NCI-H2029 (cell line): Measurements from ENCODE around the gene DHX36.

ENCODE experiments used
- DNase-seq: peaks from one replicate; lab custom pipeline; 2025; lab: John Stamatoyannopoulos, UW

The DHX36 gene, protein sequence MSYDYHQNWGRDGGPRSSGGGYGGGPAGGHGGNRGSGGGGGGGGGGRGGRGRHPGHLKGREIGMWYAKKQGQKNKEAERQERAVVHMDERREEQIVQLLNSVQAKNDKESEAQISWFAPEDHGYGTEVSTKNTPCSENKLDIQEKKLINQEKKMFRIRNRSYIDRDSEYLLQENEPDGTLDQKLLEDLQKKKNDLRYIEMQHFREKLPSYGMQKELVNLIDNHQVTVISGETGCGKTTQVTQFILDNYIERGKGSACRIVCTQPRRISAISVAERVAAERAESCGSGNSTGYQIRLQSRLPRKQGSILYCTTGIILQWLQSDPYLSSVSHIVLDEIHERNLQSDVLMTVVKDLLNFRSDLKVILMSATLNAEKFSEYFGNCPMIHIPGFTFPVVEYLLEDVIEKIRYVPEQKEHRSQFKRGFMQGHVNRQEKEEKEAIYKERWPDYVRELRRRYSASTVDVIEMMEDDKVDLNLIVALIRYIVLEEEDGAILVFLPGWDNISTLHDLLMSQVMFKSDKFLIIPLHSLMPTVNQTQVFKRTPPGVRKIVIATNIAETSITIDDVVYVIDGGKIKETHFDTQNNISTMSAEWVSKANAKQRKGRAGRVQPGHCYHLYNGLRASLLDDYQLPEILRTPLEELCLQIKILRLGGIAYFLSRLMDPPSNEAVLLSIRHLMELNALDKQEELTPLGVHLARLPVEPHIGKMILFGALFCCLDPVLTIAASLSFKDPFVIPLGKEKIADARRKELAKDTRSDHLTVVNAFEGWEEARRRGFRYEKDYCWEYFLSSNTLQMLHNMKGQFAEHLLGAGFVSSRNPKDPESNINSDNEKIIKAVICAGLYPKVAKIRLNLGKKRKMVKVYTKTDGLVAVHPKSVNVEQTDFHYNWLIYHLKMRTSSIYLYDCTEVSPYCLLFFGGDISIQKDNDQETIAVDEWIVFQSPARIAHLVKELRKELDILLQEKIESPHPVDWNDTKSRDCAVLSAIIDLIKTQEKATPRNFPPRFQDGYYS

DNA sequence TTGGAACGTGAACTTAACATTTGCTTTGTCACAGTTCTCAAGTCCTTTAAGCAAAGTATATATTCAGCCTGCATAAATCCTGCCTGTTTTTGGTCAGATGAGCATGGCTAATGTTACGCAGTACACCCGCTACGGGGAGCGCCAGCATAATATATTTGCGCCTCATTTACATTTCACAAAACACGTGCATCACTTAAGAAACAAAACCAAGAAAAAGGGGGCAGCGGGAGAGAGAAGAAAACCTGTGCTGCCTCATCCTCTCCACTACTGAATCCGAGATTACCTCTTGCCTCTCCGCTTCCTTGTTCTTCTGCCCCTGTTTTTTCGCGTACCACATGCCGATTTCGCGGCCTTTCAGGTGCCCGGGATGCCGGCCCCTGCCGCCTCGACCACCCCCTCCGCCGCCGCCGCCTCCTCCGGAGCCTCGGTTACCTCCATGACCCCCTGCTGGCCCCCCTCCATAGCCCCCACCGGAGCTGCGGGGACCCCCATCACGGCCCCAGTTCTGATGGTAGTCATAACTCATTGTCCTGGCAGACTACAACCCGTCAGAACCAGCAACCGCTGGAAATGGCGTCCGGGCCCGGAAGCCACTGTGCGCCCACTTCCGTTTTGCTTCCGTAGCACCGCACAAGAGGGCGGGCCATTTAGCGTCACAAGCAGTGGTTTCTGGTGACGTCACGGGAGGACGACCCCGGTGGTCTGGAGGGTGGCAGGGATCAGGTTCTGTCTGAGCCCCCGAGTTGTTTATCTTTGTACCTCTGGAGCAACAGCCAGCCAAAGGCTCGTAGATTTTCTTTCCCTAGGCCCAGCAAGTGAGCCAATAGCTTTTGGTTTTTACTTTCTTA lies at the start of gene DHX36:
Gene DHX36 (minus strand): TSS at position 597 of the 848 bp plus-strand sequence. CDS start 71 bp downstream, at position 526.
- DNase-seq: peak; percentile 91

DNA sequence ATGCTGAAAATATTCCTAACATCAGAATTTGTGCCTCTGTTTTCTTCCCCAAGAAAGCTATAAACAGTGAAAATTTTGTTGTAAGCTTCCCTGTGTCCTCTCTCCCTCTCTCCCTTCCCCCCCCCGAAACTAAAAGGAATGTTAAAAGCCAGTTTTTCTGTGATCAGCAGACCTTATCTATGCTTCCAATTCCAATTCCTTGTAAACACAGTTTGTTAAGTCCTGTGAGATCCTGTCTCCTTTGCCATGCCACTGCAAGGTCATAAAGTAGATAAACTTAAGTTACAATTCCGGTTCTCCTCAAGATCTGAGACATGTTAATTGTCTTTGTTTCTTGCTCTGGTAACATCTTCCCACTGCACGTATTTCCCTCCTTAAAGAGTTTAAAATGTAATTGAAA lies 42.9 kb upstream of the DHX36 start:
- no peak for DNase-seq

DNA sequence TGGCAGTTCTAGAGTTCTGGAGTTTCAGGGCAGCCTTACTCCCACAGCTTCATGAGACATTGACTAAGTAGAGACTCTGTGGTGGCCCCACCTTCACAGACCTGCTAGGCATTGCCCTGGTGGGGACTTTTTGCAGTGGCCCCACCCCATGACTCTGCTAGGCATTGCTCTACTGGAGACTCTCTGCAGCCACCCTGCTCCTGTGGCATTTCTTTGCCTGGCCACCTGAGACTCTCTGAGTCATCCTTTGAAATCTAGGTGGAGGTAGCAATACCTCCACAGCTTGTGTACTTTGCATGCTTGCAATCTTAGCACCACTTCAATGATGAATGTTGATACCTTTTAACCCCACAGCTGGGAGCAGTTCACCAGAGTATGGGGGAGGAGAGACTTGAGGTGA lies 40.6 kb upstream of the DHX36 start:
- DNase-seq: no peak

DNA sequence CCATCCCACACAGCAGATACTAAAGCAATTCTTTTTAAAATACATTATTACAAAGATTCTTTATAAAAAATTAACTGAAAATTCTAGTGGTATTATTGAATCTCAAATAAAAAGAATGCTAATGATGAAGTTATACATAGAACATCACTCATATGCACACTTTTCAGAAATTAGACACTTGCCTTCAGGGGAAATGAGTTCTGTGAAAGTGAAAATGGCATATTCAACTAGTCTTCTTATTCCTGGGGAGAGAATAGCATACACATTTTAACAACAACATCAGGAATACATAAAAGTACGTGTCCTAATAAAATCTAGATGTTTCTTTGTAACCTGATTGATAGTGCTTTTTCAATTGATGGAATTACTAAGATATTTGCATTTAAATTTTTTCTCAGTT lies 36.8 kb upstream of the DHX36 start:
- DNase-seq: no peak

DNA sequence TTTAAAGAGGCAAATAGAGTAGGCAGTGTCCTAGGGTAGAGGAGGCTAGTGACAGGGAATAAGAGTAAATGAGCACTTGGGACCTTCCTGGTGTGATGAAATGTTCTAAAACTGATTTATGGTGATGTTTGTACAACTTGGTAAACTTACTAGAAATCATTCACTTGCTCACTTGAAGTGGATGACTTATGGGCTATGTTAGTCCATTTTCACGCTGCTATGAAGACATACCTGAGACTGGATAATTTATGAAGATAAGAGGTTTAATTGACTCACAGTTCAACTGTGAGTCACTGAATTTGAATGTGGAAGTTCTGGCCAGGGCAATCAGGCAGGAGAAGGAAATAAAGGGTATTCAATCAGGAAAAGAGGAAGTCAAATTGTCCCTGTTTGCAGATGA lies 31.7 kb upstream of the DHX36 start:
- DNase-seq: no peak

DNA sequence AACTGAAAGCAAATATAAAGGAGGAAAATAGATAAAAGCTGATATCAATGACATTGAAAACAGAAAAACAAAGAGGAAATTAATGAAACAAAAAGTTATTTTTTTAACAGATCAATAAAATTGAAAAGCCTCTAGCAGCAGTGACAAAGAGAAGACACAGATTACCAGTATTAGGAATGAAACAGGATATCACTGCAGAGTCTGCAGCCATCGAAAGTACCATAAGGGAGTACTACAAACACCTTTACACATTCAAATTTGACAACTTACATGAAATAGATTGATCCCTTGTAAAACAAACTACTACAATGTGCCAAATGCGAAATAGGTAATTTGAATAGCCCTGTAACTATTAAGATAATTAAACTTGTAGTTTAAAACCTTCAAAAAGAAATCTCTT lies 24.9 kb upstream of the DHX36 start:
- no peak for DNase-seq

DNA sequence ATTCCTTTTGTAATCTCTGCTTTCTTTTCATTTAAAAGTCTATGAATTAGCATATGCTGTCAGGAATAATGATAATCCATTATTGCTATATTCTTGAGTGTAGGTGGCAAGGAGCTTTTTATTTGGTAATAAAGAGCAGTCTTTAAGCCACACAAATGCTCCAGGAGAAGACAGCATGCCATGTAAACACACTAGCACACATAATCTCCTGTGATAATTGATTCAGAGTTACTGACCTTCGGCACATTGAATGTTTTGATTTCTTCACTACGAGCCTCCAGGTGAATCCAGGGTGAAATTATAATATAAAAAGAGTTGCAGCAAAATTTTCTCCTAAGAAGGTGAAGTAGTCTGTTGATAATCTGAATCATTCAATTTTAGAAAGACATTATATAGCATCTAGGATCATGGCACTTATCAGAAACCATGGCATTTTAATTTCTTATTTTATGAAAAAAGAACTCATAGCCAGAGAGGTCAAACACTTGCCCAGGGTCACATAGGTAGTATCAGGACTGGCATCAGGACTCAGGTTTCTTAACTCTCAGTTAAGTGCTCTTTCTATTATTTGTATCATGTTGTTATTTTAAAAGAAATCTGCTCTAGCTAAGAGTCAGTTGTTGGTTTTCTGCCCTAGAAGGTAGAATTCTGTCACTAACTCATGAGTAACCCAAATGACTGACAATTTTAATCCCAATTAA lies 21.3 kb upstream of the DHX36 start:
- no peak for DNase-seq

DNA sequence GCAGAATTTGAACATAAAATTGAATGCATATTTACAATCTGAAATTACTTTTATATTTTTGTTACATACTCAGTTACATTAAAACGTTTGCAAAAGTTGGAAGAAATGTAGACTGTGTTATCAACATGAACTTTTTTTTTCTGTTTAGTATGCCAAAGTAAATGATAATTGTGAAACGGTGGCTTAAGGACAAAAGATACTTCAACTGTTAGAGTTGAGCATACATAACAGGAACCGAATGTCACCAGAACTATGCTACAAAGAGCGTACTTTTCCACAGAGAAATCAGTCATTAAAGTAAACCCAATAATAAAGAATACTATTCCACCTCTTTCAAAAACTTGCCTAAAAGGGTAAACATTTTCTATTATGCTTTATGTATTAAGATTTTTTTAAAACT lies 14.3 kb upstream of the DHX36 start:
- no peak for DNase-seq

DNA sequence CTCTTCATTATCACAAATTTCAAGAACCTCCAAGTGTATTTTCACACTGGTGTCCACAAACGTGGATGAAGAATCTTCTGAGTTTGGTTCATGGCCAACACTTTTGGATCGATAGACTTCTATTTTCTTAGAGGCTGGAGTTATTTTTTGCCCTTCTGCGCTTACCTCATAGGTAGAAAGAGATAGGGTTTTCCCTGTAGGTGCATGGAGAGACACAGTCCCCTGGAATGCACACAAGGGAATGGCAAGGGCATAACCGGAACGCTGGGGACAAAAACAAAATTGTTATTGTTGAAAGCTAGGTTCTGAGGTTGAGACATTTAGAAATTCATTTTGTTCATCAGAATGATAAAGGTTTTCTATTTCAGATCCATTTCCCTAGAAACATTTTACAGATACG lies 13.7 kb upstream of the DHX36 start:
- no peak for DNase-seq

DNA sequence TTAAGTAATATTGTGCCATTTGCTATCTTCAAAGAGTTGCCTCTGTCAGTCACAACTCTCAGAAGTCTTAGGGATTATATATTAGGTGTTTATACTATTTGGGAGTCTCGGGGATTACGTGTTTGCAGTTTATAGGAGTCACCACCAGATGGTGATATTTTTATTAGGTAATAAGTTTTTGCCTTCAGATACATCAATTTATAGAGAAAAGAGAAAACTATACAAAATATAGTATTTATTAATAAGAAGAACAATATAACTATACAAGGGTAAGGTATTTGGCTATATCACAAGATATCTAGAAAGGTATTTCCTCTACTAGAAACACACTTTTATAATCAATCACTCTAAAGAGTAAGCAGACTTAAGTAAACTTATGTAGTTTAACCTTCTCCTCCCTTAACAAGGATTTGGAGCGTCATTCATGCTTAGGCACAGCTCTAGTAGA lies 10.7 kb upstream of the DHX36 start:
- peak; percentile 3 for DNase-seq

DNA sequence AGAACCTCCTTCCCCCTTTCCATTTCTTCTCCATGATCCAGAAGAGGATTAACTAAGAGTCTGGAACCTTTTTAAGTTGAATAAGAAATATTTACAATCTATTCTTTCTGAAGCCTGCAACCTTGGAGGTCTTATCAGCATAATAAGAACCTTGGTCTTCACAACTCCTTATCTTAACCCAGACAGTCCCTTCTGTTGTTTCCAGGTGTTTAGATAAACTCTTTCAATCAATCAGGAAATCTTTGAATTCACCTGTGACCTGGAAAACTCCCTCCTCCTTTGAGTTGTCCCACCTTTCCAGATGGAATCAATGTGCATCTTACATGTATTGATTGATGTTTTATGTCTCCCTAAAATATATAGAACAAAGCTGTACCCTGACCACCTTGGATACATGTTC lies 3.6 kb upstream of the DHX36 start:
- DNase-seq: no peak

DNA sequence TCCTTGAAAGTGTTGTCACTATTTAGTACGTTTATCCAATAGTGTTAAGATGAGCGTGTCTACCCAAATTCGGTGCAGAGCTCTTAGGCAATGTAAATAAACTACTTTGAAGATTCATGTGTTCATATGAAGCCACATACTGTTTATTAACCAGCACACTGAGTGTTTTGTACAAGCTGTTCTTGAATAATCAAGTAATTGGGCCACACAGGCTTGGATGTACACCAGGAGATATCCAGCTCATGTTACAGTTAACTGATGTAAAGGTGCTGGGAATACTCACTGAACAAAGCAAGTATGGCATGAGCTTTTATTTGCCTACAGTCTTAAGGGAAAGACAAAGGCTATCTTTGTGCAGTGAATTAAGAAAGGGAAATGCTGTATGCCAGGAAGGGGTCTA lies 632 bp upstream of the DHX36 start:
- peak; percentile 34 for DNase-seq

DNA sequence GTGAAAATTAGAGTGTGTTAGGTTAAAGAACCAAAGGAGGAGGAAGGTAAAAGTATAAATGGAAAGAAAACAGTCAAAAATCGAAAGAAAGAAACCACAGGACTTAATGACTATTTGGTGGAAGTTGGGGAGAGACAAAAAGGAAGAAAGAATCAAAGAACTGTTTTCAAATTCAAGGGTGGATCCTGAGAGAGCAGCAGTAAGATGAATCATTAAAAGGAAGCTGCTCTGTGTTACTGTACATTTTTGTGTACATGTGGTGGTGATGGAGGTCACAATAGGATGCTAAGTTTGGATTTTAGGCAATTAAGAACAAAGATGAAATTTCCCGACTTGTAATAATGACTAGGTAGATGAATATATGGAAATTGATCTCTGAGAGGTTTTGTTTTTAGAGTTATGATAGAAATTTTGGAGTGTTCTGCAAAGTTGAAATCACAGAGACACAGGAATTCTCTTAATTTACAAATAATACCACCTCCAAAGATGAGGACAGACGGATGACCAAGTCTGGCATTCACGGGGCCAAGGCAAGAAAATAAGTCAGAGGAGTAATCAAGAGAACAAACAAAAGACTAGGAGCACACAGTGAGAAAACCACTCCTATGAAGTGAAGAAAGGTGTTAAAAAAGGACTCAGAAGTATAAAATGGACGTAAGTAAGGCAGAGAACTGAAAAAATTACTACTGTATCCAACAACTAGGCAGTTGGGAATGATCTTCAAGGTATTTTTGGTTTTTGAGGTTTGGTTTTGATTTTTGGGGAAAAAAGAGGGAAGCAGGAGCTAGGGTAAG lies 7.1 kb downstream of the DHX36 start:
- DNase-seq: no peak

DNA sequence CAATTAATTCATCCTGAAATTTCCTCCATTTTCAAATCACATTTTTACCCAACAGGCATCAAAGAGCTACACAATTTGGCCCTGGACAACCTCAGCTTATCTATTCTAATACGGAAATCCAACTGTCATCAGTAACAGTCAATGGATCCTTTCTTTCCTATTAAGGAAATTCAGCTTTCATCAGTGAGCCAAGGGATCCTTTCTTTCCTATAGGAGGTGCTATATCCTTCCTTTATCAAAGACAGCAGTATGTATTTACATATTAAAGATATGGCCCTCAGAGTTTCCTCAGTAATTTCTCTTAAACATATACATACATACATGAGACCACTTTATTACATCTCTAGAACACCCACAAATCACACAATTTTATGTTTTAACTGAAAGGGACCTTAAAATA lies 10.1 kb downstream of the DHX36 start:
- DNase-seq: no peak

DNA sequence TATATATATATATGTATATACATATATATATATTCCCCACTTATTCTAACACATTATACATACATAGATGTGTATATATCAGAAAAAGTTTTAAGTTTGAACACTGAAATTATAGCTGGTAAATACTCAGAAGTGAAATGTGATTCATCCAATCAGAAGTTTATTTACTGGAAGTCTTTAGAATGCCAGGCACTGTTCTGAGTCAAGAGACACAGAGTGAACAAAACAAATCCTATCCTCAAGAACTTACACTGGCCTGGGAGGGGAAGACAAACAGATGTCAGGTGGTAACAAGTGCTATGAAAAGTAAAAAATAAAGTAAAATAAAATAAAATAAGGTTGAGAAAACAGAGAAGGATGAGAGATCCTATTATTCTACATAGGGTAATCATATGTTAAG lies 13.4 kb downstream of the DHX36 start:
- no peak for DNase-seq

DNA sequence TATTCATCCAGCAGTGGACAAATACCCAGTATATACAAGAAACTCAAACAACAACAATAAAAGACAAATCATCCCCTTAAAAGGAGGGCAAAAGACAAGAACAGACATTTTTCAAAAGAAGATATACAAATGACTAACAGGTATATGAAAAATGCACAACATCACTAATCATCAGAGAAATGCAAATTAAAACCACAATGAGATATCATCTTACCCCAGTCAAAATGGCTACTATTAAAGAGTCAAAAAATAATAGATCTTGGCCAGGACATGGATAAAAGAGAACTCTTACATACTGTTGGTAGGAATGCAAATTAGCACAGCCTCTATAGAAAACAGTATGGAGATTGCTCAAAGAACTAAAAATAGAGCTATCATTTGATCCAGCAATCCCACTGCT lies 16.9 kb downstream of the DHX36 start:
- no peak for DNase-seq

DNA sequence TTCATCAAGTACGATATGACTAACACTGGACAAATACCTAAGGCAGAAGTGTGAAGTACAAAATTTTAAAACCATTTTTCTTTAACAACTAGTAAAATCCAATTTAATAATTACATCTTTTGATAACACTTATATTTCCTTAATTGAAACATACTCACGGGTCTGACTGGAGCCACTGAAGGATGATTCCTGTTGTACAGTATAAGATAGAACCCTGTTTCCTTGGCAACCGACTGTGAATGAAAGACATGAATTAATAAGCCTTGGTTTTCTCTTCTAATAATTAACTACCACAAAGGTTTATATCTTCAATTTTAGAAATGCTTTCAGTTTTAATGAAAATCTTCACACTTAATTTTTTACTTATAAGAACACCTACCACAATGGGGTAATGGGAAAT lies 19.4 kb downstream of the DHX36 start:
- no peak for DNase-seq

DNA sequence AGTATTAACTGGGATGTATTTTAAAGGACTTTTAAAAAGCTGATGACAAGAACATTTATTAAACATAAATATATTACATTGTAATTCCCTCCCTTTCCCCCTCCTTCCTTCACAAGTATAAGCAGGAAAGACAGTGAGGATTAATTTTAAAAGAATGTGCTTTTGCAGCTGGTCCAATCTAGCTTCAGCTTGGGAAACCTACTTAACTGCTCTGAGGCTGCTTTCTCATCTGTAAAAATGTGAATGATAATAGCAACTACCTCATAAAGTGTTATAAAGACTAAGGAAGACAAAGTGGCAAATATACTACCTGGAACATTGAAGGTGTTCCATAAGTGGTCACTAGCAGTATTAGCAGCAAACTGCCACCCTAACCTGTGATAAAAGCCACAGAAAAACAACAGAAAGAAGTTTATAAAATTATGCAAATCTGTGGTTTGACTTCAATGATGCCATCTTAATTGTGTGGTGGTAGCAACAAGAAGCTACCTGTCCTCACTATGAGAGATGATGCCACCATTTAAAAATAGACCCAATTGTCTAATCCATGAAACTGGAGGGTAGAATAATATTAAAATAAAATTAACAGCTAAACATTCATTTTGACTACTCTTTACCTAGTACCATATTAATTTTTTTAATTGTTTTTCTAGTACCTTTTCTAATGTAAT lies 20.0 kb downstream of the DHX36 start:
- no peak for DNase-seq

DNA sequence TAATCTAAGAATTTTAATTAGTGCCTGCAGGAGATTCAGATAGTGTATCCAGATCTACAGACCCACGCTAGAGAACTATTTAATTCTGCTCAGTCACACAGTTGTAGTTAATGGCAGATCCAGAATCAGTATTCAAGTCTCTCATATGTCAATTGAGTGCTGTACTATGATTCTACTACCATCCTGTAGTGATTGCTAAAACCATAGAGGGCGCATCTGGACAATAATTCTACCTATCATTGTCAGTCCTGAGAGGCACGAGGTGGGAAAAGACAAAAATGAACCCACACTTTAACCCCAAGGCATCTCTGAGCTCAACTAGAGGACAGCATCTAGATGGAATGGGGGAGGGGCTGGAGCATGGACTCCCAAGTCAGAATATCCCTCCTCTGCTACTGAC lies 22.7 kb downstream of the DHX36 start:
- DNase-seq: no peak

DNA sequence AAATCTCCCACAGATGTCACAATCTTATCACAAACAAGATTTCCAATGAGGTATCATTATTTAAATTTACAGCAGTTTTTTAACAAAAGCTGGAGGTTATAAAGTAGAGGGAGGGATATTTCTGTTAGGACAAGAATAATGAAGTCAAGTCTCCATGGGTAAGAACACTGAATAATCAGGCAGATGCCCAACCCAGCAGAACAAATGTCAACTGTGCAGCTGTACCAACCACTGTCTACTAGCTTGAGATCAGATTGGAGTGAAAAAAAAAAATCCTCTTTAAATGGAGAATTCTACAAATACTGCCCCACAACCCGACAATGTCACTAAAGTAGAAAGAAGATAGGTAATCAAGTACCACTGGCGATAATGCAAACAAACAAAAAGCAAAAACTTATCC lies 30.3 kb downstream of the DHX36 start:
- DNase-seq: no peak
